ENCODE results near the gene NDUFS4. TPM values are rescaled to one million over a fixed set of nuclear protein-coding genes. Genes with fewer than 3 reads are reported as not detected.

Gene NDUFS4
- total and polyA plus RNA-seq, 7 donors = 103 to 250 (median 179) TPM

- intact Hi-C loops (cut with DNase I) = no loop called here
- H3K4me1 ChIP-seq = peaks cover 85% of the 10 kb centered on the region
- no peaks in the 10 kb centered on the region for H3K9me3 ChIP-seq
- ATAC-seq (no peak), DNase-seq (no peak)
- H3K36me3 ChIP-seq (ENCODE audit: insufficient read depth in 1 of 2, low read depth in 1 of 2) = no peaks in the 10 kb centered on the region
- no peak overlapping the region for H3K4me3 ChIP-seq
- H3K27ac ChIP-seq = no peak overlapping the region
- 64 to 74% (median 65%) methylated on average over 3 of the region's 3 CpGs for WGBS, 3 donors
- no peaks in the 10 kb centered on the region for H3K27me3 ChIP-seq (ENCODE audit: insufficient read depth in 3 of 3, low read length in 2 of 3)
- no peak for TF ChIP-seq CTCF (IDR thresholded peaks at IDR 0.05)
These were observed 14.7 kb downstream of the NDUFS4 start for GRCh38 chr5:53575101-53575500.

- no peaks in the 10 kb centered on the region for H3K36me3 ChIP-seq (ENCODE audit: insufficient read depth in 1 of 2, low read depth in 1 of 2)
- ATAC-seq = no peak
- intact Hi-C loops (cut with DNase I) = no loop called here
- no peak for DNase-seq
- H3K4me3 ChIP-seq = no peak overlapping the region
- H3K27ac ChIP-seq = no peak overlapping the region
- no peak for TF ChIP-seq CTCF (IDR thresholded peaks at IDR 0.05)
- H3K27me3 ChIP-seq (ENCODE audit: insufficient read depth in 3 of 3, low read length in 2 of 3) = no peaks in the 10 kb centered on the region
- H3K9me3 ChIP-seq = no peaks in the 10 kb centered on the region
- H3K4me1 ChIP-seq = peaks cover 88% of the 10 kb centered on the region
These were observed 15.4 kb downstream of the NDUFS4 start for GRCh38 chr5:53575831-53576230.

GRCh38 chr5:53576674-53577073 lies 16.2 kb downstream of the NDUFS4 start:
- 62 to 67% (median 62%) methylated on average over 2 of the region's 2 CpGs for WGBS, 3 donors
- ATAC-seq (no peak), DNase-seq (no peak)
- Histone ChIP-seq H3K27me3 (ENCODE audit: insufficient read depth in 3 of 3, low read length in 2 of 3) (no peaks in the 10 kb centered on the region), H3K9me3 (no peaks in the 10 kb centered on the region), H3K36me3 (ENCODE audit: insufficient read depth in 1 of 2, low read depth in 1 of 2) (no peaks in the 10 kb centered on the region), H3K4me3 (no peak overlapping the region), H3K4me1 (peaks cover 80% of the 10 kb centered on the region), H3K27ac (no peak overlapping the region)
- intact Hi-C loops (cut with DNase I) = no loop called here
- TF ChIP-seq CTCF (IDR thresholded peaks at IDR 0.05) = no peak

GRCh38 chr5:53578854-53579253 lies 18.4 kb downstream of the NDUFS4 start:
- H3K27me3 ChIP-seq (ENCODE audit: insufficient read depth in 3 of 3, low read length in 2 of 3) = no peaks in the 10 kb centered on the region
- DNase-seq (no peak), ATAC-seq (peak; percentile 42 to 62 (median 49))
- H3K27ac ChIP-seq = no peak overlapping the region
- no peak overlapping the region for H3K4me3 ChIP-seq
- intact Hi-C loops (cut with DNase I) = no loop called here
- H3K36me3 ChIP-seq (ENCODE audit: insufficient read depth in 1 of 2, low read depth in 1 of 2) = no peaks in the 10 kb centered on the region
- H3K9me3 ChIP-seq = no peaks in the 10 kb centered on the region
- no peak for TF ChIP-seq CTCF (IDR thresholded peaks at IDR 0.05)
- 42 to 57% (median 48%) methylated on average over 4 of the region's 4 CpGs for WGBS, 3 donors
- H3K4me1 ChIP-seq = peaks cover 66% of the 10 kb centered on the region

GRCh38 chr5:53580547-53580946 lies 20.1 kb downstream of the NDUFS4 start:
- TF ChIP-seq CTCF (IDR thresholded peaks at IDR 0.05) = no peak
- 94 to 95% (median 95%) methylated on average over 7 of the region's 7 CpGs for WGBS, 3 donors
- DNase-seq (no peak), ATAC-seq (no peak)
- Histone ChIP-seq H3K27ac (no peak overlapping the region), H3K4me1 (peaks cover 49% of the 10 kb centered on the region), H3K36me3 (ENCODE audit: insufficient read depth in 1 of 2, low read depth in 1 of 2) (no peaks in the 10 kb centered on the region), H3K9me3 (no peaks in the 10 kb centered on the region), H3K27me3 (ENCODE audit: insufficient read depth in 3 of 3, low read length in 2 of 3) (no peaks in the 10 kb centered on the region), H3K4me3 (no peak overlapping the region)
- intact Hi-C loops (cut with DNase I) = no loop called here
